ENCODE measurements around the gene RHBDL3.
"Not testable (repeated sequence)": the region's sequence is repeated elsewhere in the genome, so short reads cannot be mapped to it uniquely, and the experiment has no call there.

RHBDL3 gene, protein sequence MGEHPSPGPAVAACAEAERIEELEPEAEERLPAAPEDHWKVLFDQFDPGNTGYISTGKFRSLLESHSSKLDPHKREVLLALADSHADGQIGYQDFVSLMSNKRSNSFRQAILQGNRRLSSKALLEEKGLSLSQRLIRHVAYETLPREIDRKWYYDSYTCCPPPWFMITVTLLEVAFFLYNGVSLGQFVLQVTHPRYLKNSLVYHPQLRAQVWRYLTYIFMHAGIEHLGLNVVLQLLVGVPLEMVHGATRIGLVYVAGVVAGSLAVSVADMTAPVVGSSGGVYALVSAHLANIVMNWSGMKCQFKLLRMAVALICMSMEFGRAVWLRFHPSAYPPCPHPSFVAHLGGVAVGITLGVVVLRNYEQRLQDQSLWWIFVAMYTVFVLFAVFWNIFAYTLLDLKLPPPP

GRCh38 chr17:32265192-32265923 is at the start of gene RHBDL3:
Gene RHBDL3, plus strand, starts transcription at chr17:32265832. Its CDS starts 358 bp downstream, at chr17:32266190.
- DNase-seq (ENCODE audit: low spot score) = no peak

DNA sequence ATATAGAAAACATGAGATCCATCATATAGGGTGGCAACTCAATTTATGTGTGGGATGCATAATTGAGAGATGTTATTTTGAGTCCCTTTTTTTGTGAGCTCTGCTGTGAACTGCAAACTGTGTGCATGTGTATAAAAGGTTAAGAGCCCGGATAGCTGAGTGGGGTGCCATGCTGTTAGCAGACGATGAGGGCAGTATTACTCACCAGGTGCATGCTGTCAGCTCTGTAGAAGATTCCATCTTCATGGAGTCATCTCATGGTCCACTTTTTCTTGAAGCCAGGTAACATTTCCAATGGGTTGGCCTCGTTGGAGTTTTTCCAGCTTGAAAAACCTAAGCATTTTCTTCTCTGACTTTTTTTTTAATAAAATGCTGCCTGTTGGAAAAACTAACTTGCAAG is 43.0 kb upstream of the RHBDL3 start:
- no peak for DNase-seq (ENCODE audit: low spot score)

GRCh38 chr17:32223703-32224102 is 41.9 kb upstream of the RHBDL3 start:
- DNase-seq (ENCODE audit: low spot score) = no peak

DNA sequence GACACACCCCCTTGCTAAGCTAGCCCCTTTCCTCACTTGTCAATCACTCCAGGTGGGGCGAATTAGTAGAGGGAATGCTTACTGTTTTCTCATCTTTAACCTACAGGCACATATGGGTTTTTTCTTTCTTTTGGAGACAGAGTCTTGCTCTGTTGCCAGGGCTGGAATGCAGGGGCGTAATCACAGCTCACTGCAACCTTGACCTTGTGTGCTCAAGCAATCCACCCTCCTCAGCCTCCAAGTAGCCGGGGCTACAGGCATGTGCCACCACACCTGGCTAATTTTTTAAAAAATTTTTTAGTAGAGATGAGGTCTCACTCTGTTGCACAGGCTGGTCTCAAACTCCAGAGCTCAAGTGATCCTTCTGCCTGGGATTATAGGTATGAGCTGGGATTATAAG is 38.7 kb upstream of the RHBDL3 start:
- no peak for DNase-seq (ENCODE audit: low spot score)

DNA sequence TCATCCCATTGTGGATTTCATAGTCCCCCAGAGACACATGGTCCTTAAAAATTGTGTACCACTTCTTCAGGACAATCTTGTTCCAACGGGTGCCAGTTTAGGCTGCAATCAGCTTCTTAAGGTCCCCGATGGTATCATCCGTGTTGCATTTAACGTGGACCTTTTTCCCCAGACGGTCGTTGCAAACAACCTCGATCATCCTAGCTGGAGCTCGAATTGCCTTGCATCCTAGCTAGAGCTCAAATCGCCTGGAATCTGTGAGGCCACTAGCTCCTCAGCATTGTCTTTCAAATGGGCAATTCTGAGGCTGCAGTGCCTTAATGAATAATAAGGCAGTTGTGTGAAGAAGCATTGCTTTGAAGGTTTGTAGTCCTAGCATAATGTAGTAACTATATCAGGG is 37.7 kb upstream of the RHBDL3 start:
- DNase-seq (ENCODE audit: low spot score) = no peak

DNA sequence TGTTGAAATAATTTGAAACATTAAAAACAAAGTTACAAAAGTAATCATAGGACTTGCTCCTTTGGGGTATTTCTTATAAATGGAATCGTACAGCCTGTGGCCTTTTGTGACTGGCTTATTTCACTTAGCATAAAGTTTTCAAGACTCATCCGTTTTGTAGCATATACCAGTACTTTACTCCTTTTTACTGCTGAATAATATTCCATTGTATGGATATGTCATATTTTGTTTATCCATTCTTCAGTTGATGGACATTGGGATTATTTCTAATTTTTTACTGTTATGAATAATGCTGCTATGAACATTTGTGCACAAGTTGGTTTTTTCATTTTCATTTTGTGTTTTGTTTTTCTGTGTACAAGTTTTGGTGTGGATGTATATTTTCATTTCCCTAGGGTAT is 30.0 kb upstream of the RHBDL3 start:
- DNase-seq (ENCODE audit: low spot score) = no peak

GRCh38 chr17:32239456-32239855 is 26.2 kb upstream of the RHBDL3 start:
- no peak for DNase-seq (ENCODE audit: low spot score)

GRCh38 chr17:32240750-32241149 is 24.9 kb upstream of the RHBDL3 start:
- DNase-seq (ENCODE audit: low spot score) = peak; percentile 90

DNA sequence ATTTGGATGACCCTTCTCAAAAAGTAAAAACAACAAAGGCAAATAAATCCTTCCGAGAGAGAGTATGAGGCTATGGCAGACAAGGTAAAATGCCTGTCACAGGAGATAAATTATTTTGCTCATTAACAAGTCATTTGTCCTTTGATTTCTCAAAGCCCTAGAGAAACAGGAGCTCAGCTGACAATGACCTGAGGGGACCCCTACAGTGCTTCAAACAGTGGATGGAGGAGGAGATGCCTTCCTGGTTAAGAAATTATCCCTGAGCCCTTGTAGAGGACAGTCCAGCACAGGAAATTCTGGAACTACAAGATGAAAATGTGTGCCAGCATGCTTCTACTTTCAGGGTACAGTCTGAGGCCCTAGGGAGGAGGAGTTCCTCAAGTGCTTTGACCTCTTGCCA is 24.0 kb upstream of the RHBDL3 start:
- no peak for DNase-seq (ENCODE audit: low spot score)

- DNase-seq (ENCODE audit: low spot score) = no peak
Measured at GRCh38 chr17:32249475-32249874, 16.2 kb upstream of the RHBDL3 start.

DNA sequence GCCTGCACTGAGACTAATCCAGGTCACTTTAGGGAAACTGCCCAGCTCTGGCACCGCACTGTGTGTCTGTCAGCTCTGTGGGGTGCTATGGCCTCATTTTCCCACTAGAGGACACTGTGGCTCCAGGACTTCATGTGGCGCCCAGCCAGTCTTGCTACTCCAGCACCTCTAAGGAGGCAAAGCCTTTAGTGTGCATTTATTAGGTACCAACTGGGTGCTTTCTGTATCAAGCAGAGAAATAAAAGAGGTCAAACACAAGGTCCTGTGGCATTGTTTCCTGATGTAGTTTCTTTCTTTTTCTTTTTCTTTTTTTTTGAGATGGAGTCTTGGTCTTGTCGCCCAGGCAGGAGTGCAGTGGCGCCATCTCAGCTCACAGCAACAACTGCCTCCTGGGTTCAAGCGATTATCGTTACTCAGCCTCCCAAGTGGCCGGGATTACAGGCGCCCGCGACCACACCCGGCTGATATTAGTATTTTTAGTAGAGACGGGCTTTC is 12.5 kb upstream of the RHBDL3 start:
- peak; percentile 91 for DNase-seq (ENCODE audit: low spot score)

DNA sequence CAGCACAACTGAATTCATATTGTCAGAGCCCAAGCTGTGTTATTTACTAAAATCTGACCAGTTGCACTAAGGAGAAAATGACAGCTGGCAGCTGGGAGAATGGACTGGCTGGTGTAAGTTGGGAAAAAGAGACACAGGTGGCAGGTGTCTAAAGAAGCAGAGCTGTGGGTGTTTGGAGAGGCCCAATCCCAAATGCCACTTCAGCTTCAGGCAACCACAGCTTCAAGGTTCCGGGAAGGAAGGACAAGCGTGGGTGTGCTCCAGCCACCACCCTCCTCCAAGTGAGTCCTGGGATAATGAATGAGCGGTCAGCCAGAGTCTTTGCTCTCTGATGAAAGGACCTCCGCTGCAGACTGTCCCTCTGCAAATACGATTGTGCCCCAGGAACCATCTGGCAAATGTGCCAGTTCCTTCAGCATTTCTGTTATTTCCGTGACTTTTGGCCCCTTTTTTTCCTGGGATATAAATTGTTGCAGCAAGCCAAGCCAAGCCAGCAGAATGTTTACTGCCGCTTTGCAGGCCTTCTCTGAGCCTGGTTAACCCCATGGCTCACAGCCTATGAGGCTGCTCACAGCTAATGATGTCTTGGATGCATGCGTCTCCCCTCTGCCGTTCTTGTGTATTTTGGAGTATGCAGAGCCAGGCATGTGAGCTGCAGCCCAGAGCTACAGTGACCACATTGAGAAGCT is 9.5 kb upstream of the RHBDL3 start:
- DNase-seq (ENCODE audit: low spot score) = peak; percentile 17

GRCh38 chr17:32256701-32257019 is 9.0 kb upstream of the RHBDL3 start:
- no peak for DNase-seq (ENCODE audit: low spot score)

GRCh38 chr17:32258383-32259140 is 7.1 kb upstream of the RHBDL3 start:
- DNase-seq (ENCODE audit: low spot score) = no peak

GRCh38 chr17:32259586-32259985 is 6.0 kb upstream of the RHBDL3 start:
- no peak for DNase-seq (ENCODE audit: low spot score)

GRCh38 chr17:32261417-32261736 is 4.3 kb upstream of the RHBDL3 start:
- DNase-seq (ENCODE audit: low spot score) = no peak

GRCh38 chr17:32261936-32262510 is 3.6 kb upstream of the RHBDL3 start:
- DNase-seq (ENCODE audit: low spot score) = no peak

DNA sequence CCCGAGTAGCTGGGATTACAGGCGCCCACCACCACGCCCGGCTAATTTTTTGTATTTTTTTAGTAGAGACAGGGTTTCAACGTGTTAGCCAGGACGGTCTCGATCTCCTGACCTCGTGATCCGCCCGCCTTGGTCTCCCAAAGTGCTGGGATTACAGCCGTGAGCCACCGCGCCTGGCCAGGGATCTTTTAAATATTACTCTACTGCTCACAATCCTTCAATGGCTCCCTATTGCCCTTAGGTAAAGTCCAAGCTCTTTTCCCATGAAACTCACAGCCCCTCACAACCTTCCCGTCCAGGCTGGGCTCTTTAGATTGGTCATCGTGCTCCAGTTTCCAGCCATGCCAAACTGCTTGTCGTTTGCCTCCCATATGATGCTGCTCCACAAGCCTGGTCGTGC is 2.1 kb upstream of the RHBDL3 start:
- DNase-seq (ENCODE audit: low spot score) = not testable (repeated sequence)

DNA sequence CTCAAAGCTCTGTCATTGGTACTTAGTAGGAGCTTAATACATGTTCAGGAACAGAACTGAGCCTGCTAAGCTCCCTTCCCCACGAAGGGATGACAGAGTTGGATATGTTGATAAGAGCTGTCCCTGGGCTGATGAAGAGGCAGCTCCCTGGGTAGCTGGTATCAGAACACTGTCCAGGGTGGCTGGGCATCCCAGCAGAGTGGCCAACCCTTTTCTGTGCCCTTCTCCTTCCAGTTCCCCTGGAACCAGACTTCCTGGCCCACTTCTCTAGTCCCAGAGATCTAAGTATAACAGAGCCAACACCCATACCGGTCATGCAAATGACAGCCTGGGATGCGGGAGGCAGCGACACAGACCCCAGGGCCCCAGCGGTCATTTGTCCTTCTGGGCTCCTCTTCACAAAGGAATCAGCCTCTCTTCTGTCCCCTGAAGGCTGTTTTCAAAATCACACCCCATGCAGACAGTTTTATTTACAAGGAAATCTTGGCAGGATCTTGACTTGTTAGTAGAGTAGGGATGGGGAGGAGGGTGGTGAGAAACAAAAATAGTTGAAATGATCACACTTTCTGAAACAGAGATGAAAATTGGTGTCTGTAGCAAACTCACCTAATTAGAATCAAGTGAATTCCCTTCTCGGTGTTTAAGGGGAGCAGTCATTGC is 1.4 kb upstream of the RHBDL3 start:
- no peak for DNase-seq (ENCODE audit: low spot score)

- DNase-seq (ENCODE audit: low spot score) = no peak
Measured at GRCh38 chr17:32264823-32265191, 825 bp upstream of the RHBDL3 start.

DNA sequence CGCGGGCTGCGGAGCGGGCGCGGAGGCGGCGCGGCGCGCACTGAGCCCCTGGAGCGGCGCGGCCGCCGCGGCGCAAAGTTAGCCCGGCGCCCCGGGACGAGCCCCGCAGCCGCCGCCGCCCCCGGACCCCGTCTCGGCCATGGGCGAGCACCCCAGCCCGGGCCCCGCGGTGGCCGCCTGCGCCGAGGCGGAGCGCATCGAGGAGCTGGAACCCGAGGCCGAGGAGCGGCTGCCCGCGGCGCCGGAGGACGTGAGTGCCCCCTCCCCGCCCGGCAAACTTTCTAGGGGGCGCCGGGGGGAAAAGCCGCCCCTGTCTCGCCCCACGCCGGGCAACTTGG is 388 bp downstream of the RHBDL3 start:
- no peak for DNase-seq (ENCODE audit: low spot score)
